Measurements from ENCODE around the gene RNF144A.
"Not testable (repeated sequence)": the region's sequence is repeated elsewhere in the genome, so short reads cannot be mapped to it uniquely, and the experiment has no call there.

RNF144A gene

GRCh38 chr2:6930923-6931647 lies 13.9 kb downstream of the RNF144A start:
- DNase-seq = peak; percentile 47

GRCh38 chr2:6931753-6932152 lies 14.5 kb downstream of the RNF144A start:
- DNase-seq = no peak

- DNase-seq = no peak
Measured at GRCh38 chr2:6932206-6932605, 15.0 kb downstream of the RNF144A start.

- no peak for DNase-seq
Measured at GRCh38 chr2:6932828-6933227, 15.6 kb downstream of the RNF144A start.

- no peak for DNase-seq
Measured at GRCh38 chr2:6933911-6934310, 16.7 kb downstream of the RNF144A start.

GRCh38 chr2:6934345-6934744 lies 17.1 kb downstream of the RNF144A start:
- no peak for DNase-seq

- no peak for DNase-seq
Measured at GRCh38 chr2:6934758-6935651, 17.8 kb downstream of the RNF144A start.

- not testable (repeated sequence) for DNase-seq
Measured at GRCh38 chr2:6935652-6936020, 18.4 kb downstream of the RNF144A start.

- no peak for DNase-seq
Measured at GRCh38 chr2:6937157-6937556, 19.9 kb downstream of the RNF144A start.

- DNase-seq = no peak
Measured at GRCh38 chr2:6937582-6937981, 20.4 kb downstream of the RNF144A start.

- no peak for DNase-seq
Measured at GRCh38 chr2:6939071-6939470, 21.9 kb downstream of the RNF144A start.

GRCh38 chr2:6940820-6941219 lies 23.6 kb downstream of the RNF144A start:
- DNase-seq = no peak

- no peak for DNase-seq
Measured at GRCh38 chr2:6941299-6942046, 24.3 kb downstream of the RNF144A start.

- DNase-seq = no peak
Measured at GRCh38 chr2:6942848-6943247, 25.6 kb downstream of the RNF144A start.

- no peak for DNase-seq
Measured at GRCh38 chr2:6943523-6943922, 26.3 kb downstream of the RNF144A start.

- DNase-seq = peak; percentile 36
Measured at GRCh38 chr2:6943971-6944370, 26.8 kb downstream of the RNF144A start.

- no peak for DNase-seq
Measured at GRCh38 chr2:6944555-6944954, 27.3 kb downstream of the RNF144A start.

- DNase-seq = no peak
Measured at GRCh38 chr2:6945087-6945813, 28.0 kb downstream of the RNF144A start.

- no peak for DNase-seq
Measured at GRCh38 chr2:6945821-6946220, 28.6 kb downstream of the RNF144A start.

- DNase-seq = no peak
Measured at GRCh38 chr2:6946722-6947121, 29.5 kb downstream of the RNF144A start.

GRCh38 chr2:6947929-6948676 lies 30.9 kb downstream of the RNF144A start:
- DNase-seq = no peak

All from islet precursor cell (in vitro differentiated cells).